BE2C (cell line): ENCODE measurements around the gene AGBL4.
A peak's percentile ranks its signal among the peaks of the same experiment; 100 is the strongest.

ENCODE experiments used
- DNase-seq: peaks from one replicate; pipeline ENCODE4 v3.0.0-alpha.2; 2020
- H3K27me3 ChIP-seq: fragments of 250-450 bp; sonication (Bioruptor Pico); 2 replicates; pipeline ENCODE4 v1.5.1; 2020; ENCODE audit warnings: mild to moderate bottlenecking
- H3K36me3 ChIP-seq: fragments of 250-450 bp; sonication (Bioruptor Pico); 2 replicates; pipeline ENCODE4 v1.5.1; 2020; ENCODE audit warnings: mild to moderate bottlenecking
- H3K4me1 ChIP-seq: fragments of 250-450 bp; sonication (Bioruptor Pico); 2 replicates; pipeline ENCODE4 v1.5.1; 2020
- H3K4me3 ChIP-seq: 2 replicates; pipeline ENCODE4 v1.5.1; 2011; ENCODE audit warnings: low read depth, low read length
- H3K9me3 ChIP-seq: fragments of 250-450 bp; sonication (Bioruptor Pico); 2 replicates; pipeline ENCODE4 v1.5.1; 2020
- CTCF ChIP-seq: IDR thresholded peaks from 2 replicates; pipeline ENCODE4 v1.5.1; 2012; ENCODE audit warnings: mild to moderate bottlenecking, low read depth, low read length

AGBL4 gene

GRCh38 chr1:48640836-48641492, 1382.8 kb downstream of the AGBL4 start:
- Histone ChIP-seq H3K27me3 (no peaks in the 10 kb centered on the region), H3K36me3 (no peaks in the 10 kb centered on the region), H3K4me3 (no peak overlapping the region), H3K4me1 (no peaks in the 10 kb centered on the region), H3K9me3 (no peaks in the 10 kb centered on the region)
- no peak for DNase-seq
- no peak for TF ChIP-seq CTCF

GRCh38 chr1:48629867-48630266, 1393.9 kb downstream of the AGBL4 start:
- no peaks in the 10 kb centered on the region for H3K9me3 ChIP-seq
- peak; percentile 30 for DNase-seq
- no peaks in the 10 kb centered on the region for H3K27me3 ChIP-seq
- no peaks in the 10 kb centered on the region for H3K4me1 ChIP-seq
- no peak for TF ChIP-seq CTCF
- H3K36me3 ChIP-seq, result no peaks in the 10 kb centered on the region
- H3K4me3 ChIP-seq, result no peak overlapping the region

- Histone ChIP-seq H3K4me3 (no peak overlapping the region), H3K4me1 (no peaks in the 10 kb centered on the region), H3K27me3 (no peaks in the 10 kb centered on the region), H3K36me3 (no peaks in the 10 kb centered on the region), H3K9me3 (no peaks in the 10 kb centered on the region)
- DNase-seq, result no peak
- no peak for TF ChIP-seq CTCF
Measured at GRCh38 chr1:48627486-48627885, 1396.3 kb downstream of the AGBL4 start.

- Histone ChIP-seq H3K36me3 (no peaks in the 10 kb centered on the region), H3K4me1 (no peaks in the 10 kb centered on the region), H3K4me3 (peak overlapping the region; percentile 44), H3K9me3 (no peaks in the 10 kb centered on the region), H3K27me3 (no peaks in the 10 kb centered on the region)
- no peak for TF ChIP-seq CTCF
- DNase-seq, result peak; percentile 66
Measured at GRCh38 chr1:48619539-48619938, 1404.2 kb downstream of the AGBL4 start.

DNA sequence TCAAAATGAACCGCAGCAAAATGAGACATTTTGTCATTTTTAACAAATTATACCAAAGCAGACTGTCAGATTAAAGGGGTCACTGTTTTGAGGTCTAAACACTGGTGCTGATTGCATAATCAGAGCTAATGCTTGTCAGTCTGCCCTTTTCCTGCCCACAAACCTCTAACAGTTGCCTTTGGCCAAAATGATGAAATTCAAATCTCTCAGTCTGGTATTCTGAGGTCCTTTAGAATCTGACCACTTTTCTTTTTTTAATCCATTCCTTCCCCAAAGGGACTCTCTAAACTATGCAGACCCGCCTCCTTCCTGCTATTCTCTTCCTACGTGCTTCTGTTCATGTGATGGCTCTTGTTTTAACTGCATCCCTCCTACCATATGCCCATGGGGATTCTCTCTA, 1406.5 kb downstream of the AGBL4 start:
- Histone ChIP-seq H3K27me3 (no peaks in the 10 kb centered on the region), H3K4me3 (no peak overlapping the region), H3K9me3 (no peaks in the 10 kb centered on the region), H3K4me1 (no peaks in the 10 kb centered on the region), H3K36me3 (no peaks in the 10 kb centered on the region)
- no peak for DNase-seq
- TF ChIP-seq CTCF, result no peak

GRCh38 chr1:48616710-48617109, 1407.0 kb downstream of the AGBL4 start:
- no peak for TF ChIP-seq CTCF
- H3K4me3 ChIP-seq, result no peak overlapping the region
- no peaks in the 10 kb centered on the region for H3K4me1 ChIP-seq
- no peaks in the 10 kb centered on the region for H3K9me3 ChIP-seq
- no peaks in the 10 kb centered on the region for H3K36me3 ChIP-seq
- H3K27me3 ChIP-seq, result no peaks in the 10 kb centered on the region
- no peak for DNase-seq
